22Rv1 (cell line): ENCODE results near the gene NCK2.

ENCODE experiments used
- H3K27ac ChIP-seq: fragments of 450-650 bp; 2 replicates; pipeline ENCODE4 v1.5.1; 2017
- ZFX ChIP-seq: fragments of 450-650 bp; IDR thresholded peaks from 2 replicates; pipeline ENCODE4 v1.6.1; 2017; ENCODE audit warnings: antibody characterized with exemption, borderline replicate concordance
- TF ChIP-seq, protein P1 (sequence below): fragments of 450-650 bp; IDR thresholded peaks from 2 replicates; pipeline ENCODE4 v1.5.1; 2017; ENCODE audit warnings: mild to moderate bottlenecking

Gene NCK2

DNA sequence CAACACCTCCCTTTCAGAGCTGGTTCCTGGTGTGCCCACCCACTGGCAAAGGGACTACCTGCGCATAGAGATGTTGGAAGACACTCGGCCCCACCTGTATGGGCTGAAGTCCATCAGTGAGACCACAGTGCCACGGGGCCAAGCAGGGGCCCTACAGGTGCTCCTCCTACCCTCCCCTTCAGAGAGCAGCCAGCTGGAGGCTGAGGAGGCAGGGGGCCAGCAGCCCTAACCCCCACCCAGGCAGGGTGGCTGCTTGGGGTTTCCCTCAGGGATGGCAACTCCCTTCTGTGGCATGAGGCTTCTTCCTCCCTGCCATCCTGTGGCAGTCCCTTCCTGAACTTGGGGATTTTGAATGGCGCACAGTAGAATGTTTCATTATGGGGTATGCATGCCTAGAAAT is 125.3 kb downstream of the NCK2 start:
- H3K27ac ChIP-seq: no peak overlapping the region
- TF ChIP-seq, protein P1, sequence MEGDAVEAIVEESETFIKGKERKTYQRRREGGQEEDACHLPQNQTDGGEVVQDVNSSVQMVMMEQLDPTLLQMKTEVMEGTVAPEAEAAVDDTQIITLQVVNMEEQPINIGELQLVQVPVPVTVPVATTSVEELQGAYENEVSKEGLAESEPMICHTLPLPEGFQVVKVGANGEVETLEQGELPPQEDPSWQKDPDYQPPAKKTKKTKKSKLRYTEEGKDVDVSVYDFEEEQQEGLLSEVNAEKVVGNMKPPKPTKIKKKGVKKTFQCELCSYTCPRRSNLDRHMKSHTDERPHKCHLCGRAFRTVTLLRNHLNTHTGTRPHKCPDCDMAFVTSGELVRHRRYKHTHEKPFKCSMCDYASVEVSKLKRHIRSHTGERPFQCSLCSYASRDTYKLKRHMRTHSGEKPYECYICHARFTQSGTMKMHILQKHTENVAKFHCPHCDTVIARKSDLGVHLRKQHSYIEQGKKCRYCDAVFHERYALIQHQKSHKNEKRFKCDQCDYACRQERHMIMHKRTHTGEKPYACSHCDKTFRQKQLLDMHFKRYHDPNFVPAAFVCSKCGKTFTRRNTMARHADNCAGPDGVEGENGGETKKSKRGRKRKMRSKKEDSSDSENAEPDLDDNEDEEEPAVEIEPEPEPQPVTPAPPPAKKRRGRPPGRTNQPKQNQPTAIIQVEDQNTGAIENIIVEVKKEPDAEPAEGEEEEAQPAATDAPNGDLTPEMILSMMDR: no peak
- no peak for TF ChIP-seq ZFX

DNA sequence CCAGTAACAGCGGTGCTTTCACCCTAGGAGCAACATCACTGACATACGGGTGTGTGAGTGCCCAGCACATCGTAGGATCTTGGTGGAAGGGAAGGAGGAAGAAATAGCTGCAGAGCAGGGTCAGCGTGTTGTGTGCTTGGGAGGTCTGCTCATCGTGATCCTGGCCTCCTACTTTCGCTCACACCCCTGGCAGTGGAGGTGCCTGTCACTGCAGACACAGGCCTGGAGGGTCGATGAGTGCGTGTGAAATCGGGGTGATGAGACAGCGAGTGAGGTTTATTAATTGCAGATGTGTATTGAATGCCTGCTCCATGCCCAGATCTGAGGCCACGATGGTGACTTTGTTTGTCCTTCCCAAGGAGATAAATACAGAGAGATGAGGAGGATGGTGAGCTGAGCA is 126.1 kb downstream of the NCK2 start:
- H3K27ac ChIP-seq: no peak overlapping the region
- no peak for TF ChIP-seq ZFX

DNA sequence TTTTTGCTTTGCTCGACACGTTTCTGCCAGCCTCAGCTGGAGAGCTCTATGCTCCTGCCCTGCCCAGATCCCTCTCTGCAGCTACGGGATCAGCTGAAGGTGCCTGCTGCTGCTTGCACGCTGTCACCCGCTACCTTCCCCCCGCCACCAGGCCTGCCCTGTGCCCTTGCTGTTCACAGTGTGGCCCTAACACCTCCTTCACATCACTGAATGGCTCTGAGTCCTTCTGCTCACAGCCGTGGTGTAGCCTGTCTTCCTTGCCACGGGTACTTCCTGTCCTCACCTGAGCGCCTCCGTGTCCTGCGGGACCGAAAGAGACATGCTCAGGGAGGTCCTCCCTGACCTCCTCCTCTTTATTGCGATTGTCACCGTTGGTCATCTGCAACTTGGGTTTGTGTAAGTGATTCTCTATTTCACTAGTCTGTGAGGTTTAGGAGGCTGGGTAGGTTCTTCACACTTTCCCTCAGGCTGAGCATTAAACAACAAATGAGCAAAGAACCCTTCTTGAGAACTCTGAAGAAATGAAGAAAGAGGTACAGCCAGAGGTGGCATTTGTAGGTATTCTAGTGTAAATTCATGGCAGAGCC is 127.5 kb downstream of the NCK2 start:
- TF ChIP-seq, protein P1: no peak
- no peak for TF ChIP-seq ZFX
- no peak overlapping the region for H3K27ac ChIP-seq

DNA sequence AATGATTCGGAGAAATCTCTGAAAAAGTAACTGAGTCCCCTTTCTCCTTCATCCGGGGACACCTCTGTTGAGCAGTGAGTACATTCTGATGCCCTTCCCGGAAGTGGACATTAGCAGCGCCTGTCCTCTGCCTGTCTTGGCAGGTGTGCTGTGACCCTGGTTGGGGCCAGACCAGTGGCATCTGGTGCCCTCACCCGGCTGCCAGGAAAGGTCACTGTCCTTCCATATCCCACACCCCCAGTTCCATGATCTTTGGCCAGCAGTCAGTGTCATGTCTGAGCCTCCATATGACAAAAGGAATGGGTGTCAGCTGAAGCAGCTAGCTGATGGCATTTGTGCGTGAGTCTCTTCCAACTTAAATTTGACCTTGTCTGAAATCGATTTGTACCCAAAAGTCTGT is 128.1 kb downstream of the NCK2 start:
- H3K27ac ChIP-seq: no peak overlapping the region
- TF ChIP-seq, protein P1: no peak
- no peak for TF ChIP-seq ZFX

DNA sequence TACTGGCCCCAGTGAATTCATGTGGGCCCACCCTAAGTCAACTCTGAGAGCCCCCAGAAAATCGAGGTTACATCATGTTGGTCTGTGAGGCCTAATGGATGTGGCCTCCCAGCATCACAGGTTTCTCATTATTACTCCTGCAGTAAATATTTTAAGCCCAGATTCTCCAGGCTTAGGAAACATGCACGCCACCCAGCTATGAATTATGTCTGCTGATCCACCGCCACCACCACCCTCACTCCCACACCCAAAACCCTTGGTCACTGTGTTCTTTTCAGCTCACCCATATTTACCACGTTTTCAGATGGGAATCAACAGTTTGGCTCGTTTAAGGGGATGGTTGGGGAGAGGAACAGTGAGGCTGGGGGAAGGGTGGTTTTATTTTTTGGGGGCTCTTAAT is 128.6 kb downstream of the NCK2 start:
- H3K27ac ChIP-seq: no peak overlapping the region
- no peak for TF ChIP-seq ZFX
- TF ChIP-seq, protein P1: no peak

DNA sequence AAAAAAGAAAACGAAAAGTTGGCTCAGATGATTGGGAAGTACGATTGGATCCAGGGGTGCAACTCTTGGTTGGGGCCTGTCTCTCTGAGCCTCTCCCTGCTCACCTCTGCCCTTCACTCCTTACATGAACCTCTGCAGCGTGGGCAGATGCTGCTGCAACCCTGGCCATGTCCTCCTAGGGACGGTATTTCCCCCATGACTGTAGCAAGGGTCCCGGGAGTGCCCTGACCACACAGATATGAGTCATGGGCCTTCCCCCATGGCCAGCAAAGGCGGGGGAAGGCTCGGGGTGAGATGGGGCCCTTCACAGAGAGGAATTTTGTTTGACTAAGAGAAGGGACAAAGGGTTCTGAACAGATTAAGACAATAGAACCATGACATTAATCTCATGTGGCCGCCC is 129.0 kb downstream of the NCK2 start:
- no peak overlapping the region for H3K27ac ChIP-seq
- TF ChIP-seq ZFX: no peak
- TF ChIP-seq, protein P1: no peak

DNA sequence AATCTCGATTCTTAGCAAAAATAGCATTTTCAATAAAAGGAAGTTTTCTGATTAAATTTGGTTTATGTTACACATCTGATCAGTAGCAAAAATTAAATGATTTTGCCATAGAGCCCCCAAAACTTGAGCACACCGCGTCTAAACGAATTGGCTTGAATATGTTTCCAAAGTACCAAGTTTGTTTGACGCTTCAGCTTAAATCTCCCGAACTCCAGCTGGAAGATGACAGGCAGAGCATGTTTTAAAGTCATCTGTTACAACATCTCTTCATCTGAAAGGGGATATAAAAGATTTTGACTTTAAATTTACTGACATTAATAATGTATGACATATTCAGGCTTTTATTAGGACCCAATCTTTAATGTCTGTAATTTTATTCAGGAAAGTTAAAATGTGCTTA is 129.8 kb downstream of the NCK2 start:
- H3K27ac ChIP-seq: no peak overlapping the region
- TF ChIP-seq, protein P1: no peak
- TF ChIP-seq ZFX: no peak

DNA sequence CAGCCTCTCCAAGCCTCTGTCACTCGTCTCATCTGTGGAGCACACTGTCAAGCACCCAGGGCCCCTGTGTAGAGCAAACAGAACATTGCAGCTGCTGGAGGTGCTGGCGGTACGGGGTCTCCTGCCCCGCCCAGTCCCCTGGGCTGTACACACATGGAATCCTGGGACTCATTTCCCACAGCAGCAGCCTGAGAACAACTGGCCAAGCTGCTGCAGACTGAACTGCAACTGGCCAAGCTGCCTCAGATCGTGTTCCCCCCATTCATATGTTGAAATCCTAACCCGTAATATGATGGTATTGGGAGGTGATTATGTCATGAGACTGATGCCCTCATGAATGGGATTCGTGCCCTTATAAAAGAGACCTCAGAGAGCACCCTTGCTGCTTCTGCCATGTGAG is 130.5 kb downstream of the NCK2 start:
- no peak overlapping the region for H3K27ac ChIP-seq
- TF ChIP-seq, protein P1: no peak
- TF ChIP-seq ZFX: no peak
